GM19099 (cell line): ENCODE data around the gene KCNH2.

Experiments
- POLR2A ChIP-seq: IDR thresholded peaks from 3 replicates; pipeline ENCODE4 v1.6.1; 2011; ENCODE audit warnings: low read depth; ENCODE audit not compliant: insufficient read length; ENCODE audit errors: extremely low read depth

The KCNH2 gene

GRCh38 chr7:150971242-150972022, 6.7 kb downstream of the KCNH2 start:
- TF ChIP-seq POLR2A = no peak

DNA sequence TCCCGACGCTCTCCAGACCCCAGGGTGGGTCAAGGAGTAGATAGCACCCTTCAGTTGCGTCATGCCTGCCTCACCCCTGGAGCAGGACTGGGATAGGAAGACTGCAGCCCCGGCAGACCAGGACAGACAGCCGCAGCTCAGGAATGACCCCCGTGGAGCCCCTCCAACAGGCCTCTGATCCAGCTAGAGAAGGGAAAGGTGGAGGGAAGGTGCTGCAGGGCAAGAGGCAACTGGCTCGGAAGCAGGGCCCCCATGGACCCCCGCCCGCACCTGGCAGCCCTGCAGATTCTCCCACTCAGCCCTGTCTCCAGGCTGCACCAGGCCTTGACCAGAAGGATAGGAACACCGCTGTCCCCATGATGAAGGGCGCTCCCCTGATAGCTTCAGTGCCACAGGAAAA, 7.7 kb downstream of the KCNH2 start:
- TF ChIP-seq POLR2A = no peak

- no peak for TF ChIP-seq POLR2A
These were observed 8.6 kb downstream of the KCNH2 start for GRCh38 chr7:150969475-150969874.

GRCh38 chr7:150968734-150969372, 9.3 kb downstream of the KCNH2 start:
- no peak for TF ChIP-seq POLR2A

DNA sequence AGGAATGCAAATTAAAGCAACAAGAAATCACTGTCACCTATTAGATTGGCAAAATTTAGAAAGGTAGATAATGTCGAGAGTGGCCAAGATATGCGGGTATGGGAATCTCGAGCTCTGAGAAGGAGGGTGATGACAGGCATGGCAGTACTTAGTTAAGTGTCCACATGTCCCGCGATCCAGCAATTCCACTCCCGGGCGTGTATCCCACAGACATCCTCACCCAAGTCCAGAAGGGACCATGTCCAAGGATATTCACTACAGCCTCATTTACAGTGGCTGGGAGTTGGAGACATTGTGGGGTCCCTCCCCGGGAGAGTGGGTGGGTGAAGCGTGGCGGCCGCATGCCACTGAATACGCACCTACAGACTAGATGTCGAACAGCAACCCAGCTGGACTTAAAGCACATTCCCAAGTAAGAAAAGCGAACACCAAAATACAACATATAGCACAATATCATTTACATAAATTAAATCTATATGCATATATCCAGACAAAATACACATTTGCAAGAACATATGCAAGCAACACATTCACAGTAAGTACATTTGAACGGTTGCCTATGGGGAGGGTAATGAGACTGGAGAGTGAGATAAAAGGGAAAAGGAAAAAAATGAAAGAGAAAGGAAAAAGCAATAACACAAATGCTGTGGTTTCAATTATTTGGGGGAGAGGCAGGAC, 9.9 kb downstream of the KCNH2 start:
- TF ChIP-seq POLR2A = no peak

DNA sequence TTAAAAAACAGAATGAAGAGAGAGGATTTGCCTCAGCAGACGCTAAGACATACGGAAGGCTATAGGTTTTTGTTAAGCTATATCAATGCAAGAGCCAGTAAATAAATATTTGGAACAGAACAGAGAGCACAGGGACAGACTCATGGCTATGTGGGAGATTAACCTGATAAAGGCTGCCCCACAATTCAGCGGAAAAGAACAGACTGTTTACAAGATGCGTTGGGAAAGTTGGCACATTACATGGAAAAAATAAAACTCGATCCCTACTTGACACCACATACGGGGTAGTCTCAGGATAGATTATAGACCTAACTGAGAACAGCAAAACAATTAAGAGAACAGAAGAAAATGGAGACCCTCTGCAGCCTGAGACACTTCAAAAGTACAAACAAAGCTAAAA, 10.8 kb downstream of the KCNH2 start:
- TF ChIP-seq POLR2A = no peak

DNA sequence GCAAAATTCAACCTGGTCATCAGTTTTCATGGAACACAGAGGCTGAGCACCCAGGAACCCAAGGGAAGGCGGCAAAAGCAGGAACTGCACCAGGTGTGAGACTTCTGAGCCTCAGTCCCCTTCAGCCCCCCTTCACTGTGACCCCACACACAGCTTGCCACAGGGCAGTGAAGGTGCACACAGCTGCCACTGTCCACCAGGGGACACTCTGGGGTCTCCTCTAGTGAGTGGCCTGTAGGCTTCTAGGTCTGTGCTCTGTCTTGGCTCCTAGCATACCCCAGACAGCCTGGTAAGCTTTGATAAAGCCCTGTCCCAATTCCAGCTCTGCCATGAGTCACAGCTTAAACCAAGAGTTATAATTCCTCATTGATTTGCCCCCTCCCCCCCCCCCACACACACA, 12.1 kb downstream of the KCNH2 start:
- TF ChIP-seq POLR2A = no peak

- TF ChIP-seq POLR2A = no peak
These were observed 12.8 kb downstream of the KCNH2 start for GRCh38 chr7:150965273-150965830.

DNA sequence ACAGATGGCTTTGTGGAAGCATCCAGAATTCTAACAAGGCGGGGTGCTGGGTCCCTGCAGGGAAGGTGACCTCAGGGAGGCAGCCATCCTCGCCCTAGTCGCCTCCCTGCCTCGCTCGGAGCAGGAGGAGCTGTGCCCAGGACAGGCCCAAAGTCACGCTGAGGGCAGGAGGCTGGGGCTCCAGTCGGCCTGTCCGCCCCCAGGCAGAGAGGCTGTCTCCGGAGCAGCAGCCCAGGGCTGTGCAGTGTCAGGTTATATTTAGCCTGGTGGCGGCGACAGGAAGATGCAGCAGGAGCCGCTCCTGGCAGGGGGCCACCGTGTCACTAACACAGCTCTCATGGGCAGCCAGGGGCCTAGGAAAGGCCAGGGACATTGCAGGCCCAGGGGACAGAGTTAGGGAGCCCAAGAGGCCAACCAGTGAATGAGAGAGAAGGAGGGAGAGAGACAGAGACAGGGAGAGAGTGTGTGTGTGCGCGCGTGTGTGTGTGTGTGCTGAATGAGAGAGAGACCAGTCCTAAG, 13.5 kb downstream of the KCNH2 start:
- TF ChIP-seq POLR2A = no peak

GRCh38 chr7:150963707-150964559, 14.2 kb downstream of the KCNH2 start:
- TF ChIP-seq POLR2A = no peak

GRCh38 chr7:150962553-150963399, 15.3 kb downstream of the KCNH2 start:
- TF ChIP-seq POLR2A = no peak

- no peak for TF ChIP-seq POLR2A
These were observed 15.9 kb downstream of the KCNH2 start for GRCh38 chr7:150962290-150962552.

DNA sequence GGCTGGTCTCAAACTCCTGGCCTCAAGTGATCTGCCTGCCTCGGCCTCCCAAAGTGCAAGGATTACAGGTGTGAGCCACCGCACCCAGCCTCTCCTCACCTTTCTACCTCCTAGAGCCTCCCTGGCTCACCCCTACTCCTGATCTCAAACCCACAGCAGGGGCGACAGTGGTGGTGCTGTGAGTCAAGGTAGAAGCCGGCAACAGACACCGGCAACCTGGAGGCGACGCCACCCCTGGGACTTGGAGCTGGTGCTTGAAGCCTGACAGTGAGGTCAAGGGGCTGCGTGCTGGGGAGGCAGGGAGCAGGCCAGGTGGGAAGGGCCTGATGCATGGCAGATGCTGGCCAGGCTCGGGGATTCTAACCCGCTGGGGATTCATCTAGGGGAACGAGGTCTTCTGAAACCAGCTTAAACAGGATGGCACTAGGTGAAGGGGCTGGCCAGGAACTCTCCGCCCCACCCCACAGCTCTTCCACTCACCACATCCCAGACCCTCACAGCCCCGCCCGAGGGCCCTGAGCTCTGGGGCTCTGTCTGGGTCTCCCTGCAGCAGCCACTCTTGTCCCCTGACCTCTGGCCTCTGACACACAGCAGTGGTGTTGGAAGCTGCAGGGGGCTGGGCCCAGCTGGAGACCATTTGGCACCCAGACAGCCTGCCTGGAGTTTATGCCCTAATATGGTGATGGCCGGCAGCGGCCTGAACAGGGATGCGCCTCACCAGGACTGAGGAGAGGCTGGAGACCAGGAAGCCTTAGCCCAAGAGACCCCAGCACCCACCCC, 16.4 kb downstream of the KCNH2 start:
- no peak for TF ChIP-seq POLR2A
